Transverse colon (tissue), 4 donors: ENCODE data around the gene SSC5D. TPM values are rescaled to one million over a fixed set of nuclear protein-coding genes. Genes with fewer than 3 reads are reported as not detected.

Source experiments
- DNase-seq: peaks from one replicate; pipeline ENCODE4 v3.0.0-alpha.2; 2019
- H3K27ac ChIP-seq, 4 donors: fragments of 200-600 bp; sonication (generic); 2 replicates each; pipeline ENCODE4 v1.5.1; 2016 to 2018; ENCODE audit warnings: inconsistent platforms in 4 of 4
- H3K27me3 ChIP-seq: fragments of 200-600 bp; sonication (generic); 2 replicates; pipeline ENCODE4 v1.5.1; 2017; ENCODE audit warnings: inconsistent platforms
- H3K36me3 ChIP-seq, 4 donors: fragments of 200-600 bp; sonication (generic); 2 replicates each; pipeline ENCODE4 v1.5.1; 2017 to 2019; ENCODE audit warnings: inconsistent platforms in 4 of 4
- H3K4me1 ChIP-seq, 4 donors: fragments of 200-600 bp; sonication (generic); 2 replicates each; pipeline ENCODE4 v1.5.1; 2017 to 2020; ENCODE audit warnings: inconsistent platforms in 4 of 4
- H3K4me3 ChIP-seq, 4 donors: fragments of 200-600 bp; sonication (generic); 1 replicate in 1 of 4; 2 replicates in 3 of 4; pipeline versions ENCODE4 v1.5.1 to v1.6.1; 2017 to 2019; ENCODE audit warnings: inconsistent platforms in 4 of 4
- H3K9me3 ChIP-seq, 2 donors: fragments of 200-600 bp; sonication (generic); 2 replicates each; pipeline ENCODE4 v1.5.1; 2017 to 2019; ENCODE audit warnings: inconsistent platforms in 2 of 2
- EP300 ChIP-seq: sonication (generic); formaldehyde crosslinking; IDR thresholded peaks from one replicate; pipeline ENCODE4 v1.6.1; 2017; ENCODE audit warnings: antibody characterized with exemption, low read depth
- POLR2A ChIP-seq: fragments of 450-650 bp; IDR thresholded peaks from one replicate; pipeline ENCODE4 v1.6.1; 2016; ENCODE audit warnings: antibody characterized with exemption, mild to moderate bottlenecking, moderate library complexity
- POLR2AphosphoS5 ChIP-seq, 3 donors: sonication (generic); formaldehyde crosslinking; IDR thresholded peaks; one replicate each; pipeline ENCODE4 v1.6.1; 2016; ENCODE audit warnings: antibody characterized with exemption in 3 of 3
- whole genome bisulfite sequencing, 2 donors: methylation state at CpG; one replicate each; pipeline ENCODE4 v1.1.5; 2018; ENCODE audit warnings: low coverage in 1 of 2; 5-methylcytosine and 5-hydroxymethylcytosine counted together
- in situ Hi-C, 4 donors: fragments of 200-750 bp; cut with MboI; loops; one replicate each; pipeline versions ENCODE4 v1.15.0 to v1.15.1; 2017; ENCODE audit warnings: low sequenced_read_pairs in 3 of 4, low pct_ligation_motif_present in 1 of 4, low pct_unique_long_range_greater_than_20kb in 1 of 4
- intact Hi-C: fragments of 100-400 bp; cut with DNase I; formaldehyde crosslinking; loops from one replicate; pipeline ENCODE4 v1.15.1; 2023; ENCODE audit warnings: low total_unique reads
- total RNA-seq, 4 donors: library from RNA; depleted of rRNA; stranded (reverse); fragments of >200 nt; gene quantifications; one replicate each; pipeline ENCODE4 v1.1.0, GENCODE V29; 2016
- TF ChIP-seq, protein P1 (sequence below), 5 experiments: fragments of 200-600 bp in 3 of 5; fragments of 450-650 bp in 2 of 5; sonication (generic) in 3 of 5; IDR thresholded peaks; 1 replicate in 2 of 5; 2 replicates in 3 of 5; pipeline ENCODE4 v1.5.1; 2016 to 2017; ENCODE audit warnings: antibody characterized with exemption in 5 of 5, inconsistent platforms in 3 of 5, mild to moderate bottlenecking in 2 of 5, moderate library complexity in 1 of 5

The SSC5D gene
- total RNA-seq, 4 donors from 2014 or later = 3.4 to 41.2 (median 11.1) TPM

GRCh38 chr19:55481148-55481793, 7.0 kb upstream of the SSC5D start:
- no peak for DNase-seq

DNA sequence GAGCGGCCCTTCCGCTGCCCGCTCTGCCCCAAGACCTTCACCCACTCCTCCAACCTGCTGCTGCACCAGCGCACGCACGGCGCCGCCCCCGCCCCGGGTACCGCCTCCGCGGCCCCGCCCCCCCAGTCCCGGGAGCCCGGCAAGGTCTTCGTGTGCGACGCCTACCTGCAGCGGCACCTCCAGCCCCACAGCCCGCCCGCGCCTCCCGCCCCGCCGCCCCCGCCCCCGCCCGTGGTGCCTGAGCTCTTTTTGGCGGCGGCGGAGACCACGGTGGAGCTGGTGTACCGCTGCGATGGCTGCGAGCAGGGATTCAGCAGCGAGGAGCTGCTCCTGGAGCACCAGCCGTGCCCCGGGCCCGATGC, 6.5 kb upstream of the SSC5D start:
- 95% methylated on average over 18 of the region's 40 CpGs; no CpG with 5 or more reads in 1 of the 2 donors for WGBS, 2 donors
- intact Hi-C loops = no loop called here
- no peaks in the 10 kb centered on the region for H3K36me3 ChIP-seq
- H3K4me3 ChIP-seq = no peak overlapping the region
- peaks cover 23 to 43% (median 38%) of the 10 kb centered on the region in 4 donors for H3K4me1 ChIP-seq
- in situ Hi-C loops = no loop called here
- TF ChIP-seq, protein P1, sequence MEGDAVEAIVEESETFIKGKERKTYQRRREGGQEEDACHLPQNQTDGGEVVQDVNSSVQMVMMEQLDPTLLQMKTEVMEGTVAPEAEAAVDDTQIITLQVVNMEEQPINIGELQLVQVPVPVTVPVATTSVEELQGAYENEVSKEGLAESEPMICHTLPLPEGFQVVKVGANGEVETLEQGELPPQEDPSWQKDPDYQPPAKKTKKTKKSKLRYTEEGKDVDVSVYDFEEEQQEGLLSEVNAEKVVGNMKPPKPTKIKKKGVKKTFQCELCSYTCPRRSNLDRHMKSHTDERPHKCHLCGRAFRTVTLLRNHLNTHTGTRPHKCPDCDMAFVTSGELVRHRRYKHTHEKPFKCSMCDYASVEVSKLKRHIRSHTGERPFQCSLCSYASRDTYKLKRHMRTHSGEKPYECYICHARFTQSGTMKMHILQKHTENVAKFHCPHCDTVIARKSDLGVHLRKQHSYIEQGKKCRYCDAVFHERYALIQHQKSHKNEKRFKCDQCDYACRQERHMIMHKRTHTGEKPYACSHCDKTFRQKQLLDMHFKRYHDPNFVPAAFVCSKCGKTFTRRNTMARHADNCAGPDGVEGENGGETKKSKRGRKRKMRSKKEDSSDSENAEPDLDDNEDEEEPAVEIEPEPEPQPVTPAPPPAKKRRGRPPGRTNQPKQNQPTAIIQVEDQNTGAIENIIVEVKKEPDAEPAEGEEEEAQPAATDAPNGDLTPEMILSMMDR (IDR thresholded peaks at IDR 0.05) = no peak
- TF ChIP-seq EP300 (no peak), POLR2A (no peak), POLR2AphosphoS5 (IDR thresholded peaks at IDR 0.05) (no peak)
- H3K9me3 ChIP-seq = no peaks in the 10 kb centered on the region
- peaks cover 10% of the 10 kb centered on the region for H3K27me3 ChIP-seq
- DNase-seq = no peak
- no peak overlapping the region for H3K27ac ChIP-seq

More at GRCh38 chr19:55481148-55481793, 7.0 kb upstream of the SSC5D start:
- peaks cover 10% of the 10 kb centered on the region for H3K27me3 ChIP-seq
- in situ Hi-C loops = no loop called here
- no peaks in the 10 kb centered on the region for H3K36me3 ChIP-seq
- H3K4me1 ChIP-seq = peaks cover 18 to 38% (median 34%) of the 10 kb centered on the region in 4 donors
- no peak overlapping the region for H3K4me3 ChIP-seq
- intact Hi-C loops = no loop called here
- TF ChIP-seq POLR2AphosphoS5 (IDR thresholded peaks at IDR 0.05) (no peak), POLR2A (no peak), EP300 (no peak)
- TF ChIP-seq, protein P1 (IDR thresholded peaks at IDR 0.05) = no peak
- H3K9me3 ChIP-seq = no peaks in the 10 kb centered on the region
- H3K27ac ChIP-seq = no peak overlapping the region
- WGBS, 2 donors = 90 to 96% methylated on average over 2 to 49 of the region's 52 CpGs

DNA sequence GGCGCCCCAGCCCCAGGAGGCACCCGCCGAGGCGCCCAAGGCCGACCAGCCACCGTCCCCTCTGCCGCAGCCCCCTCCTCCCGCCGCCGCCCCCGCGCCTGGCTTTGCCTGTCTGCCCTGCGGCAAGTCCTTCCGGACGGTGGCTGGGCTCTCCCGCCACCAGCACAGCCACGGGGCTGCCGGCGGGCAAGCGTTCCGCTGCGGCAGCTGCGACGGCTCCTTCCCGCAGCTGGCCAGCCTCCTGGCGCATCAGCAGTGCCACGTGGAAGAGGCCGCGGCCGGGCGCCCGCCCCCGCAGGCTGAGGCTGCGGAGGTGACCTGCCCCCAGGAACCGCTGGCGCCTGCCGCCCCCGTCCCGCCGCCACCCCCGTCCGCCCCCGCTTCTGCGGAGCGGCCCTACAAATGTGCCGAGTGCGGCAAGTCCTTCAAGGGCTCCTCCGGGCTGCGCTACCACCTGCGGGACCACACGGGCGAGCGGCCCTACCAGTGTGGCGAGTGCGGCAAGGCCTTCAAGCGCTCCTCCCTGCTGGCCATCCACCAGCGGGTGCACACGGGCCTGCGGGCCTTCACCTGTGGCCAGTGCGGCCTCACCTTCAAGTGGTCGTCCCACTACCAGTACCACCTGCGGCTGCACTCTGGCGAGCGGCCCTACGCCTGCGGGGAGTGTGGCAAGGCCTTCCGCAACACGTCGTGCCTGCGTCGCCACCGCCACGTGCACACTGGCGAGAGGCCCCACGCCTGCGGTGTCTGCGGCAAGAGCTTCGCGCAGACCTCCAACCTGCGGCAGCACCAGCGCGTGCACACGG, 5.9 kb upstream of the SSC5D start:
- Histone ChIP-seq H3K27ac (no peak overlapping the region), H3K4me1 (peaks cover 29 to 47% (median 41%) of the 10 kb centered on the region in 4 donors), H3K27me3 (peaks cover 10% of the 10 kb centered on the region), H3K9me3 (no peaks in the 10 kb centered on the region), H3K4me3 (no peak overlapping the region), H3K36me3 (no peaks in the 10 kb centered on the region)
- intact Hi-C loops = no loop called here
- no peak for DNase-seq
- in situ Hi-C loops = no loop called here
- 93% methylated on average over 69 of the region's 83 CpGs; no CpG with 5 or more reads in 1 of the 2 donors for WGBS, 2 donors
- no peak for TF ChIP-seq POLR2A
- no peak for TF ChIP-seq EP300
- TF ChIP-seq, protein P1 (IDR thresholded peaks at IDR 0.05) = no peak
- no peak for TF ChIP-seq POLR2AphosphoS5 (IDR thresholded peaks at IDR 0.05)

DNA sequence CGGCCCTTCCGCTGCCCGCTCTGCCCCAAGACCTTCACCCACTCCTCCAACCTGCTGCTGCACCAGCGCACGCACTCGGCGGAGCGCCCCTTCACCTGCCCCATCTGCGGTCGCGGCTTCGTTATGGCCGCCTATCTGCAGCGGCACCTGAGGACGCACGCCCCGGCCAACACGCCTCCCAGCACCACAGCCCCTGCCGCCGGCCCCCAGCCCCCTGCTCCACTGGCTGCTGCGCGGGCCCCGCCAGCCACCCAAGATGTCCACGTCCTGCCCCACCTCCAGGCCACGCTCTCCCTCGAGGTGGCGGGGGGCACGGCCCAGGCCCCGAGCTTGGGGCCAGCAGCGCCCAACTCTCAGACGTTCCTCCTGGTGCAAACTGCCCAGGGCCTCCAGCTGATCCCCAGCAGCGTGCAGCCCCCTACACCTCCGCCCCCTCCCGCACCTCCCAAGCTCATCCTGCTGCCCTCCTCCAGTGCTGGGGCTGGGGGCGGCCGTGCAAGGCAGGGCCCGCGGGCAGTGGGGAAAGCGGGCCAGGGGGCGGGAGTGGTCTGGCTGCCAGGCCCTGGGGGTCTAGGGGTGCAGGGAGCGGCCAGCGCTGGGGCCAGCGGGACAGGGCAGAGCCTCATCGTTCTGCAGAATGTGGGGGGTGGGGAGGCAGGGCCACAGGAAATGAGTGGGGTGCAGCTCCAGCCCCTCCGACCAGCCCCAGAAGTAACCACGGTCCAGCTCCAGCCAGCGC, 5.1 kb upstream of the SSC5D start:
- TF ChIP-seq POLR2AphosphoS5 (IDR thresholded peaks at IDR 0.05) (no peak), POLR2A (no peak), EP300 (no peak)
- TF ChIP-seq, protein P1 (IDR thresholded peaks at IDR 0.05) = no peak
- no peak overlapping the region for H3K4me3 ChIP-seq
- peaks cover 10% of the 10 kb centered on the region for H3K27me3 ChIP-seq
- 94% methylated on average over 46 of the region's 47 CpGs; no CpG with 5 or more reads in 1 of the 2 donors for whole genome bisulfite sequencing, 2 donors
- in situ Hi-C loops (no loop called here), intact Hi-C loops (no loop called here)
- no peak for DNase-seq
- no peaks in the 10 kb centered on the region for H3K9me3 ChIP-seq
- peaks cover 33 to 45% (median 40%) of the 10 kb centered on the region in 4 donors for H3K4me1 ChIP-seq
- no peaks in the 10 kb centered on the region for H3K36me3 ChIP-seq
- H3K27ac ChIP-seq = no peak overlapping the region
